ENCODE measurements around the gene CELF2. TPM values are rescaled to one million over a fixed set of nuclear protein-coding genes. Genes with fewer than 3 reads are reported as not detected.

The CELF2 gene
- total RNA-seq, 1 experiment from 2014 or later, result not detected

DNA sequence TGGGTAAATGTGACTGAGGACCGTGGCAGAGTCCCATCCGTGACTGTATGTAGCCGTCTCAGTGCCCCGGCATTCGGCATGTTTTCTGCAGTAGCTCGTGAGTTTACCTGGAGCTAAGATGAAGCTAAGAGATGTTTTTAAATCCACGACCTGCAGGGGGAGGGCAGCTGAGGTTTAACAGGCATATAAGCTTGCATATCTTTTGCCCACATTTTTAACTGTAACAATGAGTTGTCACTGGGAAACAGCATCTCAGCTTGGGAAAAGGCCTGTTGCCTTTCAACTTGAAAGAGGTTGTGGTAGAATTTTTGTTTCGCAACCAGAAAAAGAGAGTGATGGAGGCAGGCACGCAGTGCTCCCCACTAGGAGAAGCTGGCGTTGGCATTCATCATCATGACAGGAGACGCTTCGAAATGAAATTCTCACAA lies 77.7 kb downstream of the CELF2 start:
- TF ChIP-seq, protein P1, sequence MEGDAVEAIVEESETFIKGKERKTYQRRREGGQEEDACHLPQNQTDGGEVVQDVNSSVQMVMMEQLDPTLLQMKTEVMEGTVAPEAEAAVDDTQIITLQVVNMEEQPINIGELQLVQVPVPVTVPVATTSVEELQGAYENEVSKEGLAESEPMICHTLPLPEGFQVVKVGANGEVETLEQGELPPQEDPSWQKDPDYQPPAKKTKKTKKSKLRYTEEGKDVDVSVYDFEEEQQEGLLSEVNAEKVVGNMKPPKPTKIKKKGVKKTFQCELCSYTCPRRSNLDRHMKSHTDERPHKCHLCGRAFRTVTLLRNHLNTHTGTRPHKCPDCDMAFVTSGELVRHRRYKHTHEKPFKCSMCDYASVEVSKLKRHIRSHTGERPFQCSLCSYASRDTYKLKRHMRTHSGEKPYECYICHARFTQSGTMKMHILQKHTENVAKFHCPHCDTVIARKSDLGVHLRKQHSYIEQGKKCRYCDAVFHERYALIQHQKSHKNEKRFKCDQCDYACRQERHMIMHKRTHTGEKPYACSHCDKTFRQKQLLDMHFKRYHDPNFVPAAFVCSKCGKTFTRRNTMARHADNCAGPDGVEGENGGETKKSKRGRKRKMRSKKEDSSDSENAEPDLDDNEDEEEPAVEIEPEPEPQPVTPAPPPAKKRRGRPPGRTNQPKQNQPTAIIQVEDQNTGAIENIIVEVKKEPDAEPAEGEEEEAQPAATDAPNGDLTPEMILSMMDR (conservative IDR thresholded peaks at IDR 0.05; ENCODE audit: low read depth, low read length), result no peak
- no peak for TF ChIP-seq EZH2 (IDR thresholded peaks at IDR 0.05; ENCODE audit: borderline replicate concordance, low read depth, low read length, poor library complexity, severe bottlenecking)
- H3K27ac ChIP-seq (ENCODE audit: low read depth, low read length, poor library complexity, severe bottlenecking), result no peak overlapping the region
- ChIA-PET POLR2A (ENCODE audit: low non-redundant PET) (no interaction called here), CTCF (no interaction called here)
- peaks cover 23% of the 10 kb centered on the region for H3K27me3 ChIP-seq (replicated peaks; ENCODE audit: insufficient read depth, low read depth, low read length, poor library complexity)
- H3K4me1 ChIP-seq (ENCODE audit: insufficient read depth, low read length, poor library complexity, severe bottlenecking), result no peaks in the 10 kb centered on the region
- H3K36me3 ChIP-seq (ENCODE audit: insufficient read depth, low read length, poor library complexity, severe bottlenecking), result no peaks in the 10 kb centered on the region
- intact Hi-C loops (cut with micrococcal nuclease; ENCODE audit: unreplicated experiment), result no loop called here
- no TSS peak for BruUV-seq (replicated peaks)
- H3K9me3 ChIP-seq (ENCODE audit: low read depth, low read length, poor library complexity, severe bottlenecking), result no peaks in the 10 kb centered on the region
- H3K4me3 ChIP-seq (ENCODE audit: low read depth, low read length, poor library complexity, severe bottlenecking), result no peak overlapping the region
- no peak for DNase-seq (ENCODE audit: low spot score)

GRCh38 chr10:11096422-11096821 lies 78.8 kb downstream of the CELF2 start:
- TF ChIP-seq, protein P1 (conservative IDR thresholded peaks at IDR 0.05; ENCODE audit: low read depth, low read length), result no peak
- TF ChIP-seq EZH2 (IDR thresholded peaks at IDR 0.05; ENCODE audit: borderline replicate concordance, low read depth, low read length, poor library complexity, severe bottlenecking), result no peak
- Histone ChIP-seq H3K36me3 (ENCODE audit: insufficient read depth, low read length, poor library complexity, severe bottlenecking) (no peaks in the 10 kb centered on the region), H3K9me3 (ENCODE audit: low read depth, low read length, poor library complexity, severe bottlenecking) (no peaks in the 10 kb centered on the region), H3K27me3 (replicated peaks; ENCODE audit: insufficient read depth, low read depth, low read length, poor library complexity) (peaks cover 19% of the 10 kb centered on the region), H3K4me1 (ENCODE audit: insufficient read depth, low read length, poor library complexity, severe bottlenecking) (no peaks in the 10 kb centered on the region), H3K27ac (ENCODE audit: low read depth, low read length, poor library complexity, severe bottlenecking) (no peak overlapping the region), H3K4me3 (ENCODE audit: low read depth, low read length, poor library complexity, severe bottlenecking) (no peak overlapping the region)
- no TSS peak for BruUV-seq (replicated peaks)
- intact Hi-C loops (cut with micrococcal nuclease; ENCODE audit: unreplicated experiment), result no loop called here
- DNase-seq (ENCODE audit: low spot score), result no peak
- ChIA-PET CTCF (no interaction called here), POLR2A (ENCODE audit: low non-redundant PET) (no interaction called here)

- no peak for DNase-seq (ENCODE audit: low spot score)
- Histone ChIP-seq H3K9me3 (ENCODE audit: low read depth, low read length, poor library complexity, severe bottlenecking) (no peaks in the 10 kb centered on the region), H3K4me1 (ENCODE audit: insufficient read depth, low read length, poor library complexity, severe bottlenecking) (no peaks in the 10 kb centered on the region), H3K27ac (ENCODE audit: low read depth, low read length, poor library complexity, severe bottlenecking) (no peak overlapping the region), H3K27me3 (replicated peaks; ENCODE audit: insufficient read depth, low read depth, low read length, poor library complexity) (peaks cover 23% of the 10 kb centered on the region), H3K4me3 (ENCODE audit: low read depth, low read length, poor library complexity, severe bottlenecking) (no peak overlapping the region), H3K36me3 (ENCODE audit: insufficient read depth, low read length, poor library complexity, severe bottlenecking) (no peaks in the 10 kb centered on the region)
- BruUV-seq (replicated peaks), result no TSS peak
- no peak for TF ChIP-seq EZH2 (IDR thresholded peaks at IDR 0.05; ENCODE audit: borderline replicate concordance, low read depth, low read length, poor library complexity, severe bottlenecking)
- TF ChIP-seq, protein P1 (conservative IDR thresholded peaks at IDR 0.05; ENCODE audit: low read depth, low read length), result no peak
- intact Hi-C loops (cut with micrococcal nuclease; ENCODE audit: unreplicated experiment), result no loop called here
- ChIA-PET CTCF (no interaction called here), POLR2A (ENCODE audit: low non-redundant PET) (no interaction called here)
Measured at GRCh38 chr10:11097686-11098085, 80.0 kb downstream of the CELF2 start.
